Measurements from ENCODE around the gene MACF1.

The MACF1 gene

GRCh38 chr1:39397487-39397886, 193.0 kb downstream of the MACF1 start:
- no peak for DNase-seq

- DNase-seq: no peak
These were observed 194.0 kb downstream of the MACF1 start for GRCh38 chr1:39398278-39399021.

GRCh38 chr1:39401106-39401505, 196.6 kb downstream of the MACF1 start:
- DNase-seq: no peak

- DNase-seq: no peak
These were observed 200.4 kb downstream of the MACF1 start for GRCh38 chr1:39404876-39405275.

GRCh38 chr1:39405358-39405757, 200.9 kb downstream of the MACF1 start:
- DNase-seq: no peak

- DNase-seq: no peak
These were observed 202.3 kb downstream of the MACF1 start for GRCh38 chr1:39406533-39407450.

GRCh38 chr1:39407510-39407895, 203.0 kb downstream of the MACF1 start:
- no peak for DNase-seq

- no peak for DNase-seq
These were observed 203.6 kb downstream of the MACF1 start for GRCh38 chr1:39407896-39408640.

GRCh38 chr1:39408641-39409054, 204.2 kb downstream of the MACF1 start:
- peak; percentile 85 for DNase-seq

- no peak for DNase-seq
These were observed 204.7 kb downstream of the MACF1 start for GRCh38 chr1:39409055-39409816.

- no peak for DNase-seq
These were observed 206.5 kb downstream of the MACF1 start for GRCh38 chr1:39410915-39411436.

- no peak for DNase-seq
These were observed 207.3 kb downstream of the MACF1 start for GRCh38 chr1:39411526-39412478.

- DNase-seq: no peak
These were observed 208.4 kb downstream of the MACF1 start for GRCh38 chr1:39412892-39413291.

- DNase-seq: no peak
These were observed 209.5 kb downstream of the MACF1 start for GRCh38 chr1:39413902-39414528.

- no peak for DNase-seq
These were observed 211.1 kb downstream of the MACF1 start for GRCh38 chr1:39415553-39415952.

- DNase-seq: no peak
These were observed 212.1 kb downstream of the MACF1 start for GRCh38 chr1:39416609-39417008.

- no peak for DNase-seq
These were observed 213.7 kb downstream of the MACF1 start for GRCh38 chr1:39418236-39418635.

- no peak for DNase-seq
These were observed 216.0 kb downstream of the MACF1 start for GRCh38 chr1:39420493-39420892.

- DNase-seq: no peak
These were observed 218.1 kb downstream of the MACF1 start for GRCh38 chr1:39422614-39423013.

GRCh38 chr1:39425151-39425550, 220.7 kb downstream of the MACF1 start:
- no peak for DNase-seq

- no peak for DNase-seq
These were observed 221.1 kb downstream of the MACF1 start for GRCh38 chr1:39425634-39426033.
